HepG2 (cell line): ENCODE measurements around the gene TDRD1. TPM values are rescaled to one million over a fixed set of nuclear protein-coding genes. Genes with fewer than 3 reads are reported as not detected.

Experiments
- ATF6 ChIP-seq: sonication (generic); formaldehyde crosslinking; conservative IDR thresholded peaks from 2 replicates; pipeline ENCODE4 v1.4.0; 2020; ENCODE audit warnings: missing genetic modification reagents
- BRF2 ChIP-seq: sonication (generic); formaldehyde crosslinking; IDR thresholded peaks from 2 replicates; pipeline ENCODE4 v1.8.1; 2022; ENCODE audit warnings: mild to moderate bottlenecking, missing genetic modification reagents
- CCAR2 ChIP-seq: fragments of 200-400 bp; formaldehyde crosslinking; optimal IDR thresholded peaks from 2 replicates; pipeline ENCODE3; 2018; ENCODE audit warnings: low read depth, mild to moderate bottlenecking, low read length, moderate library complexity
- RFX3 ChIP-seq: IDR thresholded peaks from 2 replicates; pipeline ENCODE4 v1.6.1; 2016; ENCODE audit warnings: missing biosample characterization, missing genetic modification reagents
- RNF2 ChIP-seq: fragments of 450-650 bp; conservative IDR thresholded peaks from 2 replicates; pipeline ENCODE4 v1.6.1; 2016; ENCODE audit warnings: low read depth
- SRY ChIP-seq: sonication (generic); formaldehyde crosslinking; IDR thresholded peaks from 2 replicates; pipeline ENCODE4 v1.8.0; 2022; ENCODE audit warnings: mild to moderate bottlenecking, missing genetic modification reagents
- STAT6 ChIP-seq: sonication (generic); formaldehyde crosslinking; IDR thresholded peaks from 2 replicates; pipeline ENCODE4 v1.4.0; 2020; ENCODE audit warnings: missing genetic modification reagents, mild to moderate bottlenecking, borderline replicate concordance
- TARDBP ChIP-seq: sonication (generic); formaldehyde crosslinking; IDR thresholded peaks from 2 replicates; pipeline ENCODE4 v1.8.0; 2022; ENCODE audit warnings: mild to moderate bottlenecking, missing genetic modification reagents
- TEF ChIP-seq: sonication (generic); formaldehyde crosslinking; IDR thresholded peaks from 2 replicates; pipeline ENCODE4 v1.5.0; 2020; ENCODE audit warnings: missing genetic modification reagents
- ZBTB39 ChIP-seq: sonication (generic); formaldehyde crosslinking; IDR thresholded peaks from 2 replicates; pipeline ENCODE4 v1.5.0; 2020; ENCODE audit warnings: missing genetic modification reagents
- ZFAT ChIP-seq: sonication (generic); formaldehyde crosslinking; conservative IDR thresholded peaks from 2 replicates; pipeline ENCODE4 v1.8.1; 2023; ENCODE audit warnings: missing genetic modification reagents, inconsistent platforms
- ZNF180 ChIP-seq: sonication (generic); formaldehyde crosslinking; IDR thresholded peaks from 2 replicates; pipeline ENCODE4 v1.4.0; 2020; ENCODE audit warnings: low read depth, missing genetic modification reagents, borderline replicate concordance
- ZNF558 ChIP-seq: sonication (generic); formaldehyde crosslinking; IDR thresholded peaks from 2 replicates; pipeline ENCODE4 v1.9.0; 2022; ENCODE audit warnings: mild to moderate bottlenecking, missing genetic modification reagents, borderline replicate concordance
- polyA plus RNA-seq, 8 experiments: library from polyadenylated mRNA; depleted of rRNA in 3 of 8; stranded (reverse) in 7 of 8; unstranded in 1 of 8; fragments of >200 nt; fragmentation: Illumina TruSeq in 4 of 8; extraction: Trizol in 4 of 8; gene quantifications; 2 replicates each; pipeline versions ENCODE4 v1.2.1 to v1.2.3, GENCODE V29; 2011 to 2016; ENCODE audit warnings: low read depth in 4 of 8, missing spikeins in 1 of 8, mixed read lengths in 1 of 8; ENCODE audit not compliant: insufficient read depth in 1 of 8
- total RNA-seq, 5 experiments: library from RNA; depleted of rRNA; stranded (reverse); fragments of >200 nt; fragmentation: Illumina TruSeq; extraction: Trizol; gene quantifications; 2 replicates each; pipeline ENCODE4 v1.2.3, GENCODE V29; 2016; ENCODE audit warnings: low read depth in 1 of 5

Gene TDRD1
- total and polyA plus RNA-seq, 2 of the 13 experiments (the other 11 are each of a cell fraction or from before 2014, with no cell fraction given), result not detected

- peak; percentile 76; the same call in 1 of the 2 replicates for TF ChIP-seq STAT6 (CRISPR knock-in tag)
- TF ChIP-seq ZFAT, result no peak
- no peak for TF ChIP-seq ZNF180
- no peak for TF ChIP-seq CCAR2
- peak; percentile 15; the same call in 1 of the 2 replicates for TF ChIP-seq TARDBP (CRISPR knock-in tag)
- no peak for TF ChIP-seq BRF2 (CRISPR knock-in tag)
- no peak for TF ChIP-seq TEF (CRISPR knock-in tag)
- peak; percentile 68; the same call in 1 of the 2 replicates for TF ChIP-seq ZNF558
- no peak for TF ChIP-seq RNF2
- TF ChIP-seq ZBTB39 (CRISPR knock-in tag), result no peak
- no peak for TF ChIP-seq ATF6
- TF ChIP-seq SRY (CRISPR knock-in tag), result no peak
- TF ChIP-seq RFX3, result no peak
Observed at GRCh38 chr10:114173921-114174694, 5.0 kb upstream of the TDRD1 start, which contains the start of gene CCDC186 (continued).
